Upper lobe of right lung (tissue), 1 donor: ENCODE measurements around the gene CCDC63. TPM values are rescaled to one million over a fixed set of nuclear protein-coding genes. Genes with fewer than 3 reads are reported as not detected.

Experiments
- ATAC-seq: fragments of 200-7000 bp; cut with Tn5 transposase; one replicate; pipeline ENCODE4 v1.9.1; 2020; ENCODE audit warnings: mild to moderate bottlenecking, moderate library complexity
- DNase-seq: peaks from one replicate; pipeline ENCODE4 v3.0.0-alpha.2; 2020
- H3K27ac ChIP-seq: fragments of 200-600 bp; one replicate; pipeline ENCODE4 v1.8.0; 2022
- H3K27me3 ChIP-seq: fragments of 200-600 bp; one replicate; pipeline ENCODE4 v1.8.0; 2022; ENCODE audit warnings: mild to moderate bottlenecking
- H3K36me3 ChIP-seq: fragments of 200-600 bp; one replicate; pipeline ENCODE4 v1.8.0; 2022
- H3K4me1 ChIP-seq: fragments of 200-600 bp; one replicate; pipeline ENCODE4 v1.8.0; 2022
- H3K4me3 ChIP-seq: fragments of 200-600 bp; one replicate; pipeline ENCODE4 v1.8.0; 2022; ENCODE audit warnings: mild to moderate bottlenecking
- H3K9me3 ChIP-seq: fragments of 200-600 bp; one replicate; pipeline ENCODE4 v1.8.0; 2022
- intact Hi-C: fragments of 100-400 bp; cut with DNase I; formaldehyde crosslinking; loops from one replicate; pipeline ENCODE4 v1.11.0; 2022
- total RNA-seq: library from RNA; stranded (reverse); fragmentation: NEBNext Ultra II Directional; extraction: Animal tissue kit (Norgen Biotek cat#: 25700); gene quantifications from one replicate; pipeline ENCODE4 v1.2.1, GENCODE V29; 2021
- TF ChIP-seq, protein P1 (sequence below): fragments of 200-600 bp; IDR thresholded peaks from one replicate; pipeline ENCODE4 v1.8.0; 2022; ENCODE audit warnings: antibody characterized with exemption
- donor health status: DM: no; HTN: yes; CAD: no; lungs with severe emphysema.

Gene CCDC63
- total RNA-seq, 1 donor from 2014 or later, result not detected

DNA sequence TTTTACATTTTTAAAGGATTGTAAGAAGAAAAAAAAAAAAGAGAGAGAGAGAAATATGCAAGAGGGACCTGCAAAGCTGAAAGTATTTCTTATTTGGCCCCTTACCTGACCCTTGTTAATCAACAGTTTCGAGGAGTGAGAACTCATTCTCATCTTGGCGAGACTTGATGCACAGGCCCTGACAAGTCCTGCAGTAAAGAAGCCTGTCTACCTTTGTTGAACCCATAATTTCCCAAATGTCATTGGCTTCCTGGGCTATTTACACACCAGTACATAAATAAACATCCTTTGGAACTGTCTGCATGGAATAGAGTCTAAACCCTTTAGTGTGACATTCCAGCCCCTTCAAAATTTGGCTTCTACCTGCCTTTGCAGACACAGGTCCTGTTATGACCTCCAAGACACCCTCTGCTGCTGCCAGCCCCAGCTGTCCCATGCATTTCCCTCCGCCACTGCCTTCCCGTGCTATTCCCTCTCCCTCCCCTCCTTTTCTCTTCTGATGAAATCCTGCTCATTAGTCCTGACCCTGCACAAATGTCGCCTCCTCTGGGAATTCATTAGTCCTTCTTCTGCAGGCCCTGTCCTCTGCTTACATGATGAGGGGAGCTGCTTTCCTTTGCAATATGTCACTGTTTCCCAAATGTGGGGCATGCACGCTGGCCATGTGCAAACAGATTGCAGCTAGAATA lies 38.5 kb downstream of the CCDC63 start:
- intact Hi-C loops, result no loop called here
- no peak for ATAC-seq
- Histone ChIP-seq H3K4me3 (no peak overlapping the region), H3K4me1 (no peaks in the 10 kb centered on the region), H3K36me3 (no peaks in the 10 kb centered on the region), H3K27ac (no peak overlapping the region), H3K27me3 (no peaks in the 10 kb centered on the region), H3K9me3 (no peaks in the 10 kb centered on the region)
- DNase-seq, result no peak
- TF ChIP-seq, protein P1, sequence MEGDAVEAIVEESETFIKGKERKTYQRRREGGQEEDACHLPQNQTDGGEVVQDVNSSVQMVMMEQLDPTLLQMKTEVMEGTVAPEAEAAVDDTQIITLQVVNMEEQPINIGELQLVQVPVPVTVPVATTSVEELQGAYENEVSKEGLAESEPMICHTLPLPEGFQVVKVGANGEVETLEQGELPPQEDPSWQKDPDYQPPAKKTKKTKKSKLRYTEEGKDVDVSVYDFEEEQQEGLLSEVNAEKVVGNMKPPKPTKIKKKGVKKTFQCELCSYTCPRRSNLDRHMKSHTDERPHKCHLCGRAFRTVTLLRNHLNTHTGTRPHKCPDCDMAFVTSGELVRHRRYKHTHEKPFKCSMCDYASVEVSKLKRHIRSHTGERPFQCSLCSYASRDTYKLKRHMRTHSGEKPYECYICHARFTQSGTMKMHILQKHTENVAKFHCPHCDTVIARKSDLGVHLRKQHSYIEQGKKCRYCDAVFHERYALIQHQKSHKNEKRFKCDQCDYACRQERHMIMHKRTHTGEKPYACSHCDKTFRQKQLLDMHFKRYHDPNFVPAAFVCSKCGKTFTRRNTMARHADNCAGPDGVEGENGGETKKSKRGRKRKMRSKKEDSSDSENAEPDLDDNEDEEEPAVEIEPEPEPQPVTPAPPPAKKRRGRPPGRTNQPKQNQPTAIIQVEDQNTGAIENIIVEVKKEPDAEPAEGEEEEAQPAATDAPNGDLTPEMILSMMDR, result no peak

DNA sequence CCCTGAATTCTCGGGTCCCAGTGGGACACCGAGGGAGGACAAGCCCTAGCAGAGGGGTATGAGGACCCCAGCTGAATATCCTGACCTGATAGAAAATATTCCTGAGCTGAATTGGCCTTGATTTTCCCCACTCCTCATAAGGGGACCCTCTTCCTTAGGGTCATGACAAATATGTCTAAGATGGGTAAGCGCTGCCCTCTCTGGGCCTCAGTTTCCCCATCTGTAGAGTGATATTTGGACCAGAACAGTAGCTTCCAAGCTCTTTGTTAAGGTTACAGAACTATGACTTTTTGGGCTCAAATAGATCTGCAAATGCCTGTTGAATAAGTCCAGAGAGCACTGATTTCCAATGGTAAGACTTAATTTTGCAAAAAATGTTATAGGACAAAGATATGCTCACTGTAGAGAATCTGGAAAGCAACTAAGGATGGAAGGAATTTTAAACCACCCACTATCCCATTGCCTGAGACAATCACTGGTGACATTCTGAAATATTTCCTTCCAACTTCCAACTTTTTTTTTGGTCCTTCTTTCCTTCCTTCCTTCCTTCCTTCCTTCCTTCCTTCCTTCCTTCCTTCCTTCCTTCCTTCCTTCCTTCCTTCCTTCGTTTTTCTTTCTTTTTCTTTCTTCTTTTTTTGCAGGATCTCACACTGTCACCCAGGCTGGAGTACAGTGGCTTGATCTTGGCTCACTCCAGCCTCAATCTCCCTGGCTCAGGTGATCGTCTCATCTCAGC lies 41.6 kb downstream of the CCDC63 start:
- no peak overlapping the region for H3K27ac ChIP-seq
- intact Hi-C loops, result no loop called here
- ATAC-seq, result no peak
- TF ChIP-seq, protein P1, result no peak
- H3K4me3 ChIP-seq, result peak overlapping the region; percentile 56
- H3K36me3 ChIP-seq, result no peaks in the 10 kb centered on the region
- H3K9me3 ChIP-seq, result no peaks in the 10 kb centered on the region
- peaks cover 6% of the 10 kb centered on the region for H3K27me3 ChIP-seq
- no peaks in the 10 kb centered on the region for H3K4me1 ChIP-seq
- DNase-seq, result no peak

DNA sequence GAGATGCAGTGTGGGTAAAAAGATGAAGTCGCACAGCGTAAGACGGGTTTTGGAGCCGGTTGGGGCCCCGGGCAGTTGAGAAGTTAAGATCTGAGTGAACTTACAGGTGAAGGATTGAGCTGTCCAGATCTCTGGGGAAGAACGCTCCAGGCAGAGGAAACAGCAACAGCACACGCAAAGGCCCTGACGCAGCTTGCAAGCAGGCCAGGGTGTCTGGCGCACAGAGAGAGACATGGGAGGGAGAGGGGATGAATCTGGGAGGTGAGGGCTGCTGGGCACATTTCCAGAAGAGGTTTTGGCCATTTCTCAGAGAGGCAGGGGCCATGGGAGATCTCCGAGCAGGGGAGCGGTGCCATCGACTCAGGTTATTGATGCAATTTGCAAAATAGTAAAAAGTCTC lies 42.6 kb downstream of the CCDC63 start:
- Histone ChIP-seq H3K9me3 (no peaks in the 10 kb centered on the region), H3K36me3 (no peaks in the 10 kb centered on the region), H3K4me3 (no peak overlapping the region), H3K27ac (no peak overlapping the region), H3K27me3 (peaks cover 13% of the 10 kb centered on the region), H3K4me1 (no peaks in the 10 kb centered on the region)
- no peak for ATAC-seq
- intact Hi-C loops, result no loop called here
- TF ChIP-seq, protein P1, result no peak
- DNase-seq, result no peak

DNA sequence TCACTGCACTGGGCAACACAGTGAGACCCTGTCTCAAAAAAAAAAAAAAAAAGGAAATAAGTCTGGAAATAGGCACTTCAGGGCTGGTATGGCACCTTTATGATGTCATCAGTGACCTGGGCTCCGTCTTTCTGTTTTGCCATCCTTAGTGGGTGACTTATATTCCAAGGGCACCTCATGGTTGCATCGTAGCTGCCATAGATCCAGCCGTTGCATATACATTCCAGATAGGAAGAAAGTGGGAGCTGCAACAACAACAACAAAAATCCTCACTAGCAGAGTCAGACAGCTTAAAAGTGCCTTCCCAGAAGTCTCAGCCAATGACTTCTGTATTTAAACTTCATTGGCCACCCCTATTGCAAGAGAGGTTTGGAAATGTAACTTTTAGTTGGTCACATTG lies 47.2 kb downstream of the CCDC63 start:
- Histone ChIP-seq H3K4me3 (no peak overlapping the region), H3K4me1 (no peaks in the 10 kb centered on the region), H3K27ac (no peak overlapping the region), H3K27me3 (peaks cover 18% of the 10 kb centered on the region), H3K9me3 (no peaks in the 10 kb centered on the region), H3K36me3 (no peaks in the 10 kb centered on the region)
- TF ChIP-seq, protein P1, result no peak
- ATAC-seq (no peak), DNase-seq (no peak)
- intact Hi-C loops, result no loop called here

DNA sequence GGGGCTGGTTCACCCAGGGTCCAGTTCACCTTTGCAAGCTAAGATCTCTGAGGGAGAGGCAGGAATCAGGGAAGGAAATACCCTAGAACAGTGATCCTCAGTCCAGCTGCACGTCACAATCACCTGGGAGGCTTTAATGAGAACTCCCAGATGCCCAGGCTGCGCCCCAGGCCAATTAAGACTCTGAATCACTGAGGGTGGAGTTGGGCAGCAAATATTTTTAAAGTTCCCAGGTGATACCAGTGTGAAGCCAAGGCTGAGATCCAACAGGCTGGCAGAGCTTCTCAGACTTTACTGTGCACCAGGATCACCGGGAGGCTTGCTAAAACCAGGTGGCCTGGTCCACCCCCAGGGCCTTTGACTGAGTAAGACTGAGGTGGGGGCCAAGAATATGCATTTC lies 49.8 kb downstream of the CCDC63 start:
- Histone ChIP-seq H3K27ac (no peak overlapping the region), H3K27me3 (peaks cover 18% of the 10 kb centered on the region), H3K4me3 (no peak overlapping the region), H3K4me1 (no peaks in the 10 kb centered on the region), H3K9me3 (no peaks in the 10 kb centered on the region), H3K36me3 (no peaks in the 10 kb centered on the region)
- TF ChIP-seq, protein P1, result no peak
- ATAC-seq, result no peak
- DNase-seq, result no peak
- intact Hi-C loops, result no loop called here
